ENCODE measurements around the gene SMARCD2.

- TF ChIP-seq, protein P1, sequence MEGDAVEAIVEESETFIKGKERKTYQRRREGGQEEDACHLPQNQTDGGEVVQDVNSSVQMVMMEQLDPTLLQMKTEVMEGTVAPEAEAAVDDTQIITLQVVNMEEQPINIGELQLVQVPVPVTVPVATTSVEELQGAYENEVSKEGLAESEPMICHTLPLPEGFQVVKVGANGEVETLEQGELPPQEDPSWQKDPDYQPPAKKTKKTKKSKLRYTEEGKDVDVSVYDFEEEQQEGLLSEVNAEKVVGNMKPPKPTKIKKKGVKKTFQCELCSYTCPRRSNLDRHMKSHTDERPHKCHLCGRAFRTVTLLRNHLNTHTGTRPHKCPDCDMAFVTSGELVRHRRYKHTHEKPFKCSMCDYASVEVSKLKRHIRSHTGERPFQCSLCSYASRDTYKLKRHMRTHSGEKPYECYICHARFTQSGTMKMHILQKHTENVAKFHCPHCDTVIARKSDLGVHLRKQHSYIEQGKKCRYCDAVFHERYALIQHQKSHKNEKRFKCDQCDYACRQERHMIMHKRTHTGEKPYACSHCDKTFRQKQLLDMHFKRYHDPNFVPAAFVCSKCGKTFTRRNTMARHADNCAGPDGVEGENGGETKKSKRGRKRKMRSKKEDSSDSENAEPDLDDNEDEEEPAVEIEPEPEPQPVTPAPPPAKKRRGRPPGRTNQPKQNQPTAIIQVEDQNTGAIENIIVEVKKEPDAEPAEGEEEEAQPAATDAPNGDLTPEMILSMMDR (conservative IDR thresholded peaks at IDR 0.05), result no peak
- TF ChIP-seq EZH2 (IDR thresholded peaks at IDR 0.05; ENCODE audit: low read depth), result no peak
Observed at GRCh38 chr17:63800783-63801182, 41.7 kb downstream of the SMARCD2 start.
